HG03457 (cell line): ENCODE measurements around the gene NFASC.

ENCODE experiments used
- ATAC-seq: cut with Tn5 transposase; IDR thresholded peaks from one replicate; pipeline ENCODE4 v1.9.1; 2021; ENCODE audit warnings: moderate number of reproducible peaks; ENCODE audit not compliant: unreplicated experiment

Gene NFASC

GRCh38 chr1:204887846-204888245 lies 17.2 kb downstream of the NFASC start:
- ATAC-seq: no peak

- no peak for ATAC-seq
These were observed 17.6 kb downstream of the NFASC start for GRCh38 chr1:204888294-204888693.

- ATAC-seq: no peak
These were observed 19.2 kb downstream of the NFASC start for GRCh38 chr1:204889681-204890383.

- no peak for ATAC-seq
These were observed 21.2 kb downstream of the NFASC start for GRCh38 chr1:204891860-204892259.

- ATAC-seq: no peak
These were observed 23.4 kb downstream of the NFASC start for GRCh38 chr1:204894031-204894430.

- no peak for ATAC-seq
These were observed 23.9 kb downstream of the NFASC start for GRCh38 chr1:204894606-204895005.

- ATAC-seq: no peak
These were observed 25.4 kb downstream of the NFASC start for GRCh38 chr1:204896023-204896422.

- ATAC-seq: no peak
These were observed 26.3 kb downstream of the NFASC start for GRCh38 chr1:204896787-204897469.

- no peak for ATAC-seq
These were observed 30.1 kb downstream of the NFASC start for GRCh38 chr1:204900721-204901120.

GRCh38 chr1:204902671-204903070 lies 32.0 kb downstream of the NFASC start:
- ATAC-seq: no peak

- ATAC-seq: no peak
These were observed 33.7 kb downstream of the NFASC start for GRCh38 chr1:204904228-204904810.

- no peak for ATAC-seq
These were observed 38.4 kb downstream of the NFASC start for GRCh38 chr1:204909109-204909508.

GRCh38 chr1:204915861-204916495 lies 45.3 kb downstream of the NFASC start:
- ATAC-seq: no peak

- ATAC-seq: no peak
These were observed 47.1 kb downstream of the NFASC start for GRCh38 chr1:204917802-204918201.

GRCh38 chr1:204920511-204920910 lies 49.8 kb downstream of the NFASC start:
- ATAC-seq: no peak

- ATAC-seq: no peak
These were observed 50.3 kb downstream of the NFASC start for GRCh38 chr1:204920967-204921366.

GRCh38 chr1:204921855-204922516 lies 51.3 kb downstream of the NFASC start:
- no peak for ATAC-seq

GRCh38 chr1:204923201-204923600 lies 52.5 kb downstream of the NFASC start:
- ATAC-seq: no peak

GRCh38 chr1:204923626-204924012 lies 53.0 kb downstream of the NFASC start:
- ATAC-seq: no peak

GRCh38 chr1:204924013-204924759 lies 53.5 kb downstream of the NFASC start:
- no peak for ATAC-seq

- ATAC-seq: no peak
These were observed 55.0 kb downstream of the NFASC start for GRCh38 chr1:204925701-204926100.
